Effector CD4-positive, alpha-beta T cell (primary cell): ENCODE results near the gene NPIPA3. TPM values are rescaled to one million over a fixed set of nuclear protein-coding genes. Genes with fewer than 3 reads are reported as not detected.
"Not testable (repeated sequence)": the region's sequence is repeated elsewhere in the genome, so short reads cannot be mapped to it uniquely, and the experiment has no call there.

Experiments used
- DNase-seq: peaks from one replicate; pipeline ENCODE4 v3.0.0-alpha.2; 2020
- total RNA-seq: gene quantifications from one replicate; lab custom pipeline; 2026; lab: John Stamatoyannopoulos, UW

Gene NPIPA3
- total RNA-seq = not detected

- DNase-seq = not testable (repeated sequence)
Measured at GRCh38 chr16:14703156-14704011, at the start of gene NPIPA3. NPIPA3 (plus strand) TSS chr16:14703411; CDS start chr16:14708944, 5,533 bp downstream.

- DNase-seq = no peak
Measured at GRCh38 chr16:14658063-14658462, 45.1 kb upstream of the NPIPA3 start.

DNA sequence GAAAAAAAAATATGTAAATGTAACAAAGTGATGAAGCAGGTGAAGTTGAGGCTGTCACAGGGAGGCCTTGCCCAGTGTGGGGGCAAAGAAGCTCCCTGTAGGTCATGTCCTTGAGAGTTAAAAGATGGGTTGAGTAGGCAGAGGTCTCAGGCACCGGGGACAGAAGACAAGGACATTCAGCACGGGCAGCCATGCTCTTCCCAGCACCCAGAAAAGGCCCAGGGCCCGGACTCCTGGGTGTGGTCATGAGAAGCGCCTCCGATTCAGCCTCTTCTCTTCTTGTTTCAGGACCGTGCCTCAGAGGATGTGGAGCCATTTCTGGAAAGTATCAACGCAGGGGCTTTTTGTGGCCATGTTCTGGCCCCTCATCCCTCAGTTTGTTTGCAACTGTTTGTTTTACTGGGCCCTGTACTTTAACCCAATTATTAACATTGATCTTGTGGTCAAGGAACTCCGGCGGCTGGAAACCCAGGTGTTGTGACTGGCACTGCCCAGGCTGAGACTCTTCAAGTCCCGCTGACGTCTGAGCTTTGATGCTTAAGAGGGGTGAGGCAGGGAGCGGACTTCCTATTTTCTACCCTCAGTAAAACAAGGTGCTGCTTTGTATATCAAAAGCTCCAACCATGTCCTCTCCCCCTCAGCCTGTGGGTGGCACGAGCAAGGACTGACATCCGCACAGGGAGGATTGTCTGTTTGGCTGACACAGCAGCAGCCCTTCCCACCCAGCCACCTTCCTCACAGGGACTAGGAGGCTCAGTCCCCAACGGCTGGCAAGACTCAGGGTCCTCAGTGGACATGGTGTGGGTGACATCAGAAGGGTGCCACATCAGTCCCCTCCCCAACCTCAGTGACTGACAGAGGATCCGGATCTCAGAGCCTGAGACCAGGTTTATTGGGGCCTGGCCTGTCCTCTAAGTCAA is 35.6 kb upstream of the NPIPA3 start:
- no peak for DNase-seq

GRCh38 chr16:14668556-14669223 is 34.5 kb upstream of the NPIPA3 start:
- no peak for DNase-seq

DNA sequence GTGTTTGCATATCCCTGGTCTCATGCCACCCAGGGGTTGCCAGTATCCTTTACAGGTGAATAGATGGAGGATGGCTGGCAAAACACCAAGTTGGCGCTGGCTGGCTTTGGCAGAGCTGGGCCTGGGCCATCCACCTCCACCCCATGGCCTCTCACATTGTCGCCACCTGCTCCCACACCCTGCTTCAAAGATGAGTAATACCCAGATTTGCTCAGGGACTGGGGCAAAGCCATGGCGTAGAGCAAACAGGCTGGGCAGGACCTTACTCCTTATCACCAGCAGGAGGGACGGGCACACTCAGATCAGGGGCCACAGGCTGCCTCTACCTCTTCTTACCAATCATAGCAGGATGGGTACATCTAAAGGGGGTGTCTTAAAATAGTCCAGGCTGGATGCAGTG is 33.4 kb upstream of the NPIPA3 start:
- DNase-seq = no peak

GRCh38 chr16:14672403-14672971 is 30.7 kb upstream of the NPIPA3 start:
- DNase-seq = no peak

DNA sequence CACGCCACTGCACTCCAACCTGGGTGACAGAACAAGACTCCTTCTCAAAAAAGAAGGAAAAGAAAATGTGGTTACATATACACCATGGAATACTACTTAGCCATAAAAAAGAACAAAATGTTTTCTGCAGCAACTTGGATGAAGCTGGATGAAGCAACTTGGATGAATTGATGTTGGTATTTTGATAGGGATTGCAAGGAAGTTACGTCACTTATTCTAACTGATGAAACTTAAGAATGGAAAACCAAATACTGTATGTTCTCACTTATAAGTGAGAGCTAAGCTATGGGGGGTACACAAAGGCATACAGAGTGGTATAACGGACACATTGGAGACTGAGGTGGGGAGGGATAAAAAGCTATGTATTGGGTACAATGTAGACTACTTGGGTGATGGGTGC is 26.6 kb upstream of the NPIPA3 start:
- DNase-seq = no peak

DNA sequence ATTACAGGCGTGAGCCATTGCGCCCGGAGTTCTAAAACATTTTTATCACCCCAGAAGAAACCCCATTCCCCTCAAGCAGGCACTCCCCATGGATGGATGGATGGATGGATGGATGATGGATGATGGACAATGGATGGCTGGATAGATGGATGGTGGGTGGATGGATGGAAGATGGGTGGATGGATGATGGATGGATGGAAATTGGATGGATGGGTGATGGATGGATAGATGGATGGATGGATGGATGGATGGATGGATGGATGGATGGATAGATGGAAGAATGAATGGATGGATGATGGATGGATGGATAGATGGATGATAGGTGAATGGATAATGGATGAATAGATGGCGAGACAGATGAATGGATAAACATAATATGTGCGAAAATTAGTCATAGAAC is 25.6 kb upstream of the NPIPA3 start:
- DNase-seq = no peak

DNA sequence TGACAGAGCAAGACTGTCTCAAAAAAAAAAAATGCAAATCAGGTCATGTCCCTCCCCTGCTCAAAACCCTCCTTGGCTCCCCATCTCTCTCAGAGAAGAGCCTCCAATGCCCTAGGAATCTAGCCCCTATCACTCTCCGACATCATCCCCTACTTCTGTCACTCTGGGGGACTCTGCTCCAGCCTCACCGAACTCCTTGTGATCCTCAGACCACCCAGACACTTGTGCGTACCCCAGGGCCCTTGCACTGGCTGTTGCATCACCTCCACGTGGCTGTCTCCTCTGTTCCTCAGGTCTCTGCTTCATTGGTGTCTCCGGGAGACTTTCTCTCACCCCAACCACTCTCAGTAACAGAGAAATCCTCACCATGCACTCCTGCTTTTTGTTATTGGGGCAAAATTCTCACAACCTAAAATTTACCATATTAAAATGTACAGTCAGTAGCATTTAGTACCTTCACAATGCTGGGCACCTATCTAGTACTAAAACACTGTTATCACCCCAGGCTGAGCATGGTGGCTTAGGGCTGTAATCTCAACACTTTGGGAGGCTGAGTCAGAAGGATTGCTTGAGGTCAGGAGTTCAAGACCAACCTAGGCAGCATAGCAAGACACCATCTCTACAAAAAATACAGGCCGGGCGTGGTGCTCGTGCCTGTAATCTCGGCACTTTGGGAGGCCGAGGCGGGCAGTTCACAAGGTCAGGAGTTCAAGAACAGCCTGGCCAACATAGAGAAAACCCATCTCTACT is 24.3 kb upstream of the NPIPA3 start:
- no peak for DNase-seq

DNA sequence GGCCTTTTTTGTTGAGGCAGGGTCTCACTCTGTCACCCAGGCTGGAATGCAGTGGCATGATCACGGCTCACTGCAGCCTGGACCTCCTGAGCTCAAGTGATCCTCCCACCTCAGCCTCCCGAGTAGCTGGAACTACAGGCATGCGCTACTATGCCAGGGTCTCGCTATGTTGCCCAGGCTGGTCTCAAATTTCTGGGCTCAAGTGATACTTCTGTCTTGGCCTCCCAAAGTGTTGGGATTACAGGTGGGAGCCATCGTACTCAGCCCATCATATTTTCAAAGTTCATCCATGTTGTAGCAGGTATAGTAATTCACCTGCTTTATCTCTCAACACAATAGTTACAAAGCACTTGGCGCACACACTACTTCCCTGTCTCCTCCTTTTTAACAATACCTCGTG is 22.8 kb upstream of the NPIPA3 start:
- DNase-seq = not testable (repeated sequence)

GRCh38 chr16:14681115-14681514 is 22.1 kb upstream of the NPIPA3 start:
- no peak for DNase-seq

GRCh38 chr16:14682121-14682520 is 21.1 kb upstream of the NPIPA3 start:
- DNase-seq = no peak

GRCh38 chr16:14685870-14686793 is 17.1 kb upstream of the NPIPA3 start:
- not testable (repeated sequence) for DNase-seq

- not testable (repeated sequence) for DNase-seq
Measured at GRCh38 chr16:14694129-14694528, 9.1 kb upstream of the NPIPA3 start, which contains the start of gene PLA2G10. PLA2G10 (minus strand) TSS chr16:14694308; CDS start chr16:14694229, 79 bp downstream.

DNA sequence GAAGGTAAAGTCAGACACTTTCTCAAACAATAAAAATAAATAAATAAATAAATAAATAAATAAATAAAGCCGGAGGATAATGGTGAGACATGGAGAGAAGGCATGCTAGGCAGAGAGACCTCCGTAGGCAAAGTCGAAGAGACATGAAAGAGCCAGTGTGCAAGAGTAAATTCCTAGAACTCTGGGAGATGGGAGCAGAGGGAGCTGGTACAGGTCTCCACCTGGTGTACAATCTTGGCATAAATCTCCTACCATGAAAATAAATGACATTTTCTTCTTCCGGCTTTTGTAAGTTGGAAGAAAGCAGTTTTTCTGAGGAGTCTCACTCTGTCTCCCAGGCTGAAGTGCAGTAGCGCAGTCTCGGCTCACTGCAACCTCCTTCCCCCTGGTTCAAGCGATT is 1.4 kb upstream of the NPIPA3 start:
- DNase-seq = not testable (repeated sequence)

GRCh38 chr16:14702672-14703071 is 539 bp upstream of the NPIPA3 start:
- DNase-seq = not testable (repeated sequence)

GRCh38 chr16:14733233-14733632 is 30.0 kb downstream of the NPIPA3 start:
- DNase-seq = not testable (repeated sequence)

DNA sequence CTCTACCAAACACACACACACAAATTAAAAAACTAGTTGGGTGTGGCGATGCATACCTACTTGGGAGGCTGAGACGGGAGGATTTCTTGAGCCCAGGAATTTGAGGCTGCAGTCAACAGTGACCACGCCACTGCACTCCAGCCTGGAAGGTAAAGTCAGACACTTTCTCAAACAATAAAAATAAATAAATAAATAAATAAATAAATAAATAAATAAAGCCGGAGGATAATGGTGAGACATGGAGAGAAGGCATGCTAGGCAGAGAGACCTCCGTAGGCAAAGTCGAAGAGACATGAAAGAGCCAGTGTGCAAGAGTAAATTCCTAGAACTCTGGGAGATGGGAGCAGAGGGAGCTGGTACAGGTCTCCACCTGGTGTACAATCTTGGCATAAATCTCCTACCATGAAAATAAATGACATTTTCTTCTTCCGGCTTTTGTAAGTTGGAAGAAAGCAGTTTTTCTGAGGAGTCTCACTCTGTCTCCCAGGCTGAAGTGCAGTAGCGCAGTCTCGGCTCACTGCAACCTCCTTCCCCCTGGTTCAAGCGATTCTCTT is 37.7 kb downstream of the NPIPA3 start:
- DNase-seq = not testable (repeated sequence)

GRCh38 chr16:14741794-14742193 is 38.6 kb downstream of the NPIPA3 start:
- DNase-seq = not testable (repeated sequence)
